Ovary (tissue), 3 donors: Measurements from ENCODE around the gene ZP1.

Source experiments
- EP300 ChIP-seq: sonication (generic); formaldehyde crosslinking; IDR thresholded peaks from one replicate; pipeline ENCODE4 v1.6.1; 2017; ENCODE audit warnings: antibody characterized with exemption
- POLR2A ChIP-seq: fragments of 450-650 bp; IDR thresholded peaks from one replicate; pipeline ENCODE4 v1.6.1; 2017; ENCODE audit warnings: antibody characterized with exemption, mild to moderate bottlenecking, moderate library complexity
- TF ChIP-seq, protein P1 (sequence below), 3 donors: fragments of 450-650 bp in 2 of 3; fragments of 200-600 bp in 1 of 3; IDR thresholded peaks; one replicate each; pipeline versions ENCODE4 v1.5.1 to v1.8.0; 2016 to 2022; ENCODE audit warnings: antibody characterized with exemption in 3 of 3, mild to moderate bottlenecking in 1 of 3
- donor health status: DM: no; HTN: no; CAD: no.

DNA sequence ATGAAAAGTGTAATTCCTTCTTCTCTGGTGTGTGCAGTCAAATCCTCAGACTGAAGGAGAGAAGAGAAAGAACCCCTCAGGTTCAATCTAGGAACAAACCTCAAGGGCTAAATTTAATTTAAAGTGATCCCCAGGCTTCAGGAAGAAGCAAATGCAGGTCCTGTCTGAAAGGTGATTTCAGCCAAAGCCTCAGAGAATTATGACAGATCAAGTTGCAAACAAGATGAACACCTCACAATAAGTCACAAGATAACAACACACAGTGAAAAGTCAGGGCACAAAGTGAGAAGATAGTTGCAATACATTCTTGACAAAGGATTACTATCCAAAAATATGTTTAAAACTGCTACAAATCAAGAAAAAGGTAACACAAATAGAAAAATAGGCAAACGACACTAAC, 11.8 kb downstream of the ZP1 start:
- TF ChIP-seq, protein P1, sequence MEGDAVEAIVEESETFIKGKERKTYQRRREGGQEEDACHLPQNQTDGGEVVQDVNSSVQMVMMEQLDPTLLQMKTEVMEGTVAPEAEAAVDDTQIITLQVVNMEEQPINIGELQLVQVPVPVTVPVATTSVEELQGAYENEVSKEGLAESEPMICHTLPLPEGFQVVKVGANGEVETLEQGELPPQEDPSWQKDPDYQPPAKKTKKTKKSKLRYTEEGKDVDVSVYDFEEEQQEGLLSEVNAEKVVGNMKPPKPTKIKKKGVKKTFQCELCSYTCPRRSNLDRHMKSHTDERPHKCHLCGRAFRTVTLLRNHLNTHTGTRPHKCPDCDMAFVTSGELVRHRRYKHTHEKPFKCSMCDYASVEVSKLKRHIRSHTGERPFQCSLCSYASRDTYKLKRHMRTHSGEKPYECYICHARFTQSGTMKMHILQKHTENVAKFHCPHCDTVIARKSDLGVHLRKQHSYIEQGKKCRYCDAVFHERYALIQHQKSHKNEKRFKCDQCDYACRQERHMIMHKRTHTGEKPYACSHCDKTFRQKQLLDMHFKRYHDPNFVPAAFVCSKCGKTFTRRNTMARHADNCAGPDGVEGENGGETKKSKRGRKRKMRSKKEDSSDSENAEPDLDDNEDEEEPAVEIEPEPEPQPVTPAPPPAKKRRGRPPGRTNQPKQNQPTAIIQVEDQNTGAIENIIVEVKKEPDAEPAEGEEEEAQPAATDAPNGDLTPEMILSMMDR (IDR thresholded peaks at IDR 0.05), result no peak
- TF ChIP-seq POLR2A, result no peak
- TF ChIP-seq EP300, result no peak
